ENCODE data around the gene CT45A6.
"Not testable (repeated sequence)": the region's sequence is repeated elsewhere in the genome, so short reads cannot be mapped to it uniquely, and the experiment has no call there.

The CT45A6 gene

DNA sequence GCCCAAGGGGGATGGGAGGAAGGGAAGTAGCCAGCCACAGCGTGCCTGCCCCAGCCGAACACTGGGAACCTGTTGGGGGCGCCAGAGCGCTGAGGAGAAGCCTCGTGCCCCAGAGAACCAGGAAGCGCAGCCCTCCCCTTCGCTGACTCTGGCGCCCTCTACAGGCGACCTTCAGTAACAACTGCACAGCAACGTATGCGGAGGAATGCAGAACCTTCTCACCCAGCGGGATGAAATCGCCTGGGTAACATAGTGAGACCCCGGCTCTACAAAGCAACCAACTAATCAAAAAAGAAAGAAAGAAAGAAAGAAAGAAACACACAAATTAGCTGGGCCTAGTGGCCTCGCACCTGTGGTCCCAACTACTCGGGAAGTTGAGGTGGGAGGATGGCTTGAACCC lies at the start of gene CT45A6:
Gene CT45A6 (minus strand): TSS at position 101 of the 400 bp plus-strand sequence. CDS start 3,794 bp downstream, outside the sequence.
- not testable (repeated sequence) for H3K79me2 ChIP-seq (ENCODE audit: control insufficient read depth, insufficient read depth, low read length, unreplicated experiment); H3K27ac ChIP-seq (ENCODE audit: low read depth, low read length); H3K4me3 ChIP-seq (ENCODE audit: low read depth, low read length); H2AFZ ChIP-seq (ENCODE audit: low read length, unreplicated experiment); H3K4me1 ChIP-seq (ENCODE audit: control insufficient read depth, insufficient read depth, low read length, unreplicated experiment); H3K36me3 ChIP-seq (ENCODE audit: insufficient read depth, low read length); H3K27me3 ChIP-seq (ENCODE audit: insufficient read depth, low read length)

- H3K4me1 ChIP-seq (ENCODE audit: control insufficient read depth, insufficient read depth, low read length, unreplicated experiment); H3K27ac ChIP-seq (ENCODE audit: low read depth, low read length); H2AFZ ChIP-seq (ENCODE audit: low read length, unreplicated experiment); H3K4me3 ChIP-seq (ENCODE audit: low read depth, low read length); H3K36me3 ChIP-seq (ENCODE audit: insufficient read depth, low read length); H3K79me2 ChIP-seq (ENCODE audit: control insufficient read depth, insufficient read depth, low read length, unreplicated experiment); H3K27me3 ChIP-seq (ENCODE audit: insufficient read depth, low read length): not testable (repeated sequence)
Observed at GRCh38 chrX:135837180-135837579, 34.6 kb upstream of the CT45A6 start, which contains the start of gene CT45A7. CT45A7 (minus strand) TSS chrX:135837280; CDS start chrX:135833533, 3,747 bp downstream.

DNA sequence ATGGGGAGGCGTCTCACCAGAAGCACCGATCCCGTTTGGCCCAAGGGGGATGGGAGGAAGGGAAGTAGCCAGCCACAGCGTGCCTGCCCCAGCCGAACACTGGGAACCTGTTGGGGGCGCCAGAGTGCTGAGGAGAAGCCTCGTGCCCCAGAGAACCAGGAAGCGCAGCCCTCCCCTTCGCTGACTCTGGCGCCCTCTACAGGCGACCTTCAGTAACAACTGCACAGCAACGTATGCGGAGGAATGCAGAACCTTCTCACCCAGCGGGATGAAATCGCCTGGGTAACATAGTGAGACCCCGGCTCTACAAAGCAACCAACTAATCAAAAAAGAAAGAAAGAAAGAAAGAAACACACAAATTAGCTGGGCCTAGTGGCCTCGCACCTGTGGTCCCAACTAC lies 17.3 kb upstream of the CT45A6 start, which contains the start of gene CT45A2:
Gene CT45A2 (minus strand): TSS at position 101 of the 400 bp plus-strand sequence. CDS start 3,747 bp downstream, outside the sequence.
- H3K27ac ChIP-seq (ENCODE audit: low read depth, low read length); H3K4me3 ChIP-seq (ENCODE audit: low read depth, low read length); H2AFZ ChIP-seq (ENCODE audit: low read length, unreplicated experiment); H3K4me1 ChIP-seq (ENCODE audit: control insufficient read depth, insufficient read depth, low read length, unreplicated experiment); H3K36me3 ChIP-seq (ENCODE audit: insufficient read depth, low read length); H3K79me2 ChIP-seq (ENCODE audit: control insufficient read depth, insufficient read depth, low read length, unreplicated experiment); H3K27me3 ChIP-seq (ENCODE audit: insufficient read depth, low read length): not testable (repeated sequence)

GRCh38 chrX:135785403-135785802 lies 17.2 kb downstream of the CT45A6 start, which contains the start of gene CT45A5:
CT45A5 (minus strand) TSS chrX:135785503; CDS start chrX:135781729, 3,774 bp downstream.
- H3K79me2 ChIP-seq (ENCODE audit: control insufficient read depth, insufficient read depth, low read length, unreplicated experiment); H3K27me3 ChIP-seq (ENCODE audit: insufficient read depth, low read length); H3K27ac ChIP-seq (ENCODE audit: low read depth, low read length); H3K4me1 ChIP-seq (ENCODE audit: control insufficient read depth, insufficient read depth, low read length, unreplicated experiment); H3K36me3 ChIP-seq (ENCODE audit: insufficient read depth, low read length); H2AFZ ChIP-seq (ENCODE audit: low read length, unreplicated experiment); H3K4me3 ChIP-seq (ENCODE audit: low read depth, low read length): not testable (repeated sequence)

DNA sequence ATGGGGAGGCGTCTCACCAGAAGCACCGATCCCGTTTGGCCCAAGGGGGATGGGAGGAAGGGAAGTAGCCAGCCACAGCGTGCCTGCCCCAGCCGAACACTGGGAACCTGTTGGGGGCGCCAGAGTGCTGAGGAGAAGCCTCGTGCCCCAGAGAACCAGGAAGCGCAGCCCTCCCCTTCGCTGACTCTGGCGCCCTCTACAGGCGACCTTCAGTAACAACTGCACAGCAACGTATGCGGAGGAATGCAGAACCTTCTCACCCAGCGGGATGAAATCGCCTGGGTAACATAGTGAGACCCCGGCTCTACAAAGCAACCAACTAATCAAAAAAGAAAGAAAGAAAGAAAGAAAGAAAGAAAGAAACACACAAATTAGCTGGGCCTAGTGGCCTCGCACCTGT lies 34.5 kb downstream of the CT45A6 start, which contains the start of gene CT45A3:
Gene CT45A3 (minus strand): TSS at position 101 of the 400 bp plus-strand sequence. CDS start 3,747 bp downstream, outside the sequence.
- H2AFZ ChIP-seq (ENCODE audit: low read length, unreplicated experiment); H3K4me3 ChIP-seq (ENCODE audit: low read depth, low read length); H3K27ac ChIP-seq (ENCODE audit: low read depth, low read length); H3K79me2 ChIP-seq (ENCODE audit: control insufficient read depth, insufficient read depth, low read length, unreplicated experiment); H3K36me3 ChIP-seq (ENCODE audit: insufficient read depth, low read length); H3K4me1 ChIP-seq (ENCODE audit: control insufficient read depth, insufficient read depth, low read length, unreplicated experiment); H3K27me3 ChIP-seq (ENCODE audit: insufficient read depth, low read length): not testable (repeated sequence)

DNA sequence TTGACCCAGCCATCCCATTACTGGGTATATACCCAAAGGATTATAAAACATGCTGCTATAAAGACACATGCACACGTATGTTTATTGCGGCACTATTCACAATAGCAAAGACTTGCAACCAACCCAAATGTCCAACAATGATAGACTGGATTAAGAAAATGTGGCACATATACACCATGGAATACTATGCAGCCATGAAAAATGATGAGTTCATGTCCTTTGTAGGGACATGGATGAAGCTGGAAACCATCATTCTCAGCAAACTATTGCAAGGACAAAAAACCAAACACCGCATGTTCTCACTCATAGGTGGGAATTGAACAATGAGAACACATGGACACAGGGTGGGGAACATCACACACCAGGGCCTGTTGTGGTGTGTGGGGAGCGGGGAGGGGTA lies 57.8 kb downstream of the CT45A6 start:
- not testable (repeated sequence) for H3K4me1 ChIP-seq (ENCODE audit: control insufficient read depth, insufficient read depth, low read length, unreplicated experiment); H3K79me2 ChIP-seq (ENCODE audit: control insufficient read depth, insufficient read depth, low read length, unreplicated experiment); H3K27ac ChIP-seq (ENCODE audit: low read depth, low read length); H2AFZ ChIP-seq (ENCODE audit: low read length, unreplicated experiment); H3K27me3 ChIP-seq (ENCODE audit: insufficient read depth, low read length); H3K36me3 ChIP-seq (ENCODE audit: insufficient read depth, low read length); H3K4me3 ChIP-seq (ENCODE audit: low read depth, low read length)

Data from ACC112 (cell line).